Activated T-cell treated with anti-CD3 and anti-CD28 coated beads for 4 hours (primary cell): ENCODE data around the gene ANKK1.

ENCODE experiments used
- DNase-seq: peaks from one replicate; pipeline ENCODE4 v3.0.0-alpha.2; 2020

ANKK1 gene, protein sequence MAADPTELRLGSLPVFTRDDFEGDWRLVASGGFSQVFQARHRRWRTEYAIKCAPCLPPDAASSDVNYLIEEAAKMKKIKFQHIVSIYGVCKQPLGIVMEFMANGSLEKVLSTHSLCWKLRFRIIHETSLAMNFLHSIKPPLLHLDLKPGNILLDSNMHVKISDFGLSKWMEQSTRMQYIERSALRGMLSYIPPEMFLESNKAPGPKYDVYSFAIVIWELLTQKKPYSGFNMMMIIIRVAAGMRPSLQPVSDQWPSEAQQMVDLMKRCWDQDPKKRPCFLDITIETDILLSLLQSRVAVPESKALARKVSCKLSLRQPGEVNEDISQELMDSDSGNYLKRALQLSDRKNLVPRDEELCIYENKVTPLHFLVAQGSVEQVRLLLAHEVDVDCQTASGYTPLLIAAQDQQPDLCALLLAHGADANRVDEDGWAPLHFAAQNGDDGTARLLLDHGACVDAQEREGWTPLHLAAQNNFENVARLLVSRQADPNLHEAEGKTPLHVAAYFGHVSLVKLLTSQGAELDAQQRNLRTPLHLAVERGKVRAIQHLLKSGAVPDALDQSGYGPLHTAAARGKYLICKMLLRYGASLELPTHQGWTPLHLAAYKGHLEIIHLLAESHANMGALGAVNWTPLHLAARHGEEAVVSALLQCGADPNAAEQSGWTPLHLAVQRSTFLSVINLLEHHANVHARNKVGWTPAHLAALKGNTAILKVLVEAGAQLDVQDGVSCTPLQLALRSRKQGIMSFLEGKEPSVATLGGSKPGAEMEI

DNA sequence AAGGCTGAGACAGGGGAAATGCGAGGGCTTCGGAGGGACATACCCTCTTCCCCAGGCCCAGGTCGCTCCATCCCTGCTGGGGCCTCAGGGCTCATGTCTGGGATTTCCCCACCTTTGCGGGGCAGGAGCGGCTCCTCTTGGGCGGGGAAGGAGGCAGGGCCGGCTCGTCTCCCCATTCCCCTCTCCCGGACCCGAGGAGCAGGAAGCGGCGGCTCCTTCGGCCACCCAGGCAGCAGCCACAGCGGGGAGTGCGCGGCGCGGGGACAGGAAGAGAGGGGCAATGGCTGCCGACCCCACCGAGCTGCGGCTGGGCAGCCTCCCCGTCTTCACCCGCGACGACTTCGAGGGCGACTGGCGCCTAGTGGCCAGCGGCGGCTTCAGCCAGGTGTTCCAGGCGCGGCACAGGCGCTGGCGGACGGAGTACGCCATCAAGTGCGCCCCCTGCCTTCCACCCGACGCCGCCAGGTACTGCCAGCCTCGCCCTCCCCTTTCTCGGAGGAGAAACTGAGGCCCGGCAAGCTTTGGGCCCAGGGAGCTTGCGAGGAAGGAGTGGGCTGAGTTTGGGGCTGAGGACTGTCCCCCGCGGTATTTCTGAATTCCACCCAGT, at the start of gene ANKK1:
ANKK1 (plus strand) TSS at position 175 of the 607 bp plus-strand sequence; CDS start at position 281, 106 bp downstream.
- no peak for DNase-seq

GRCh38 chr11:113338730-113339129, 48.8 kb upstream of the ANKK1 start:
- no peak for DNase-seq

DNA sequence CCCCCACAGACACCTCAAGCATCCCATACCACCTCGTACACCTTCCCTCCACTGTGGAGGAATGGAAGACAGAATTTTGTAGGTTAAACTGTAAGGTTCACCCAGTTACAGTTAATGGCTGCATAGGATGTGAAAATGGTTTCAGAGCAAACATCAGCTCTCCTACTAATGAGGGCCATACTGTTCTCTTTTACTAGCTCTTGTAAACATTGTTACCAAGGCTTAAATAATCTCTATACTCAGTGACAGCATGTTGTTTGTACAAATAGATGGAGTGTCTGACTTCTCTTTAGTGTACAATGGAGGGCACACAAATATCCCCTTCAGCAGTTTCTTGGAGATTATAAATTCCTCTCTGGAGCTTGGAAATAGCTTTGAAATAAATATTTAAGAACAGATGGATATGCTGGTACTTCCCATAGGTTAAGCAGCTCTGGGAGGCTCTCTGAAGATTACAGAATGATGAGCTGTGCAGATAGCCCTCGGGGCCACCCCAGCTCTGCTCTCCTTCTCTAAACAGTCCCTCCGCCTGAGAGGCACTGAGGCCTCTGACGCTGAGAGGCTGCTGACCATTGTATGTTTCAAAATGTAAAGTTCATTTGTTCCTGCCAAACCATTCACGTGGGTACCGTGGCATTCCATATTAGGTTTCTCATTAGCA, 47.5 kb upstream of the ANKK1 start:
- DNase-seq = no peak

- DNase-seq = no peak
Observed at GRCh38 chr11:113341388-113342165, 46.0 kb upstream of the ANKK1 start.

GRCh38 chr11:113345978-113346377, 41.6 kb upstream of the ANKK1 start:
- DNase-seq = no peak

DNA sequence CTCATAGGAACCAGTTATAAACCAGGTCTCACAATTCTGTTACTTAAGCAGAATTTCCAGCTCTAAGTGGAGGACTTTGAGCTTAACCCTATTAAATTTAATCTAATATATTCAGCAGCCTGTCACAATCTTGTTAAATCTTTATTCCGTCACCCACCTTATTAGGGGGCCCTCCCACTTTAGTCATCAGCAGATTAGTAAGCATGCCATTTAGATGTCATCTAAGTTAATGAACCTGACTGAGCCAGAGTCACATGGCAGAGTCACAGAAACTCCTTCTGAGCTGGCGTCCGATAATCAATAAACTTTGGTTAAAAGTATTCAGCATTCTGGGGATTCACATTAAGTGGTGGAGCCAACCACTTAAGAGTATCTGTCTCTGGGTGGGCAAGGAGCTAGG, 38.1 kb upstream of the ANKK1 start:
- no peak for DNase-seq

- DNase-seq = no peak
Observed at GRCh38 chr11:113350336-113351067, 37.1 kb upstream of the ANKK1 start.

DNA sequence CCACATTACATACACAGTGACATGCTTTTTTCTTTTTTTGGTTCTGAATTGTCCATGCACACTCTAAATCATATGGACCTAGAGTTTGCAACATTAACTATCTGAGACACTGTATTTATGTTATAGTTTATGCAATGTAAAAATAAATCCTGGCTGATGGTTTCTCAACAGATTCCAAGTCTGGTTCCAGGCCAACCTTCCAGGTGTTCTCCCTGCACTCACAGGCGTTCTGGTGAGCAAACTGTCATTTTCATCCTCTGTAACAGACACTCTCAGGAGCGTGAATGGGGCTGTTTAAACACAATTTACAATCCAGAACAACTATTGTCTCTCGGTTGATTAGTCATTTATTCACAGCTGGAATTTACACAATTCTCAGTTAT, 36.5 kb upstream of the ANKK1 start:
- DNase-seq = no peak

GRCh38 chr11:113351480-113351879, 36.1 kb upstream of the ANKK1 start:
- no peak for DNase-seq

GRCh38 chr11:113356203-113356602, 31.4 kb upstream of the ANKK1 start:
- no peak for DNase-seq

GRCh38 chr11:113363406-113363805, 24.2 kb upstream of the ANKK1 start:
- no peak for DNase-seq

DNA sequence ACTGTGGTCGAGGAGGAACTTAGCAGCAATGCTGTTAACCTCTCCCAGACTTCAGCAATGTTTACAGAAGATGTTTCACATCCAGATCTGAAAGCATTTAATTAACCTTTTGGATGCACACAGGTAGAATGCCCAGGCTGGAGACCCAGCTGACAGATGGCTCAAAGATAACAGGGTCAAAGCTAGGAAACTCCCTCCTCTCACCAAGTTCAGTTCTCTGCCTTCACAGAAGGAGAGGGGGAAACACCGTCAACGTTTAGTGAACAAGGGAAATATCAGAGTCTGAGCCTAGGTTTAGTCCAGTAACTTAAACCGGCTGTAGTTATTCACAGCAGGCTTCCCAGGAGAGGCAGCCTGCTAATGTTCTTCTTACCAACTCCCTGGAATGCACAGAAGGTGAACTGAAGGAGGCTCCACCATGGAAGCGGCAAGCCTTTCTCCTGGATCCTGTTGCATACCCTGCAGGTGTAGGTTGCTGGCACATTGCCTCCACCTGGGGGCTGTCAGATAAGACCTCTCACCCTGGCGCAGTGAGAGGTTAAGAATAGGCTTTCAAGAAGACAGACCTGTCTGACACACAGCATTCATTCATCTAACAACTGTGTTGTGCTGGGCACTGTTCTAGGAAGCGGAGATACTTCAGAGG, 23.5 kb upstream of the ANKK1 start:
- no peak for DNase-seq

DNA sequence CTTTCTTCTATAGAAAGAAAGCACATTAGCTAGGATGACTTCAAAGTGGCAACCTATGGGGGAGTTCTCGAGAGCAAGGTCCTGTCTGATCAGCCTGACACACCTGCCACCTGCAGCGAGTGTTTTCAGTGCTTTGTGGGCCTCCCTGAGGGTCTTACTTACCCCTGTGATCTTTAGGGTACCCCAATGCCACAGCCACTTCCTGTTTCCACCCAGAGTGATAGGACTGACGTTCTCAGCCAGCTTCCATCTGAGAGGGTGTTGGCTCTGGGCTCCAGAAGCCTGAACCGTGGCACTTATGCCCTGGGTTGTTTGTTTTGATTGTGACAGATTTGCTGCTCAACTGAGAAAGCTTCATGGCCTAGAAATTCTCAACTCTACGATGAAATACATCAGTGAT, 21.7 kb upstream of the ANKK1 start:
- no peak for DNase-seq

DNA sequence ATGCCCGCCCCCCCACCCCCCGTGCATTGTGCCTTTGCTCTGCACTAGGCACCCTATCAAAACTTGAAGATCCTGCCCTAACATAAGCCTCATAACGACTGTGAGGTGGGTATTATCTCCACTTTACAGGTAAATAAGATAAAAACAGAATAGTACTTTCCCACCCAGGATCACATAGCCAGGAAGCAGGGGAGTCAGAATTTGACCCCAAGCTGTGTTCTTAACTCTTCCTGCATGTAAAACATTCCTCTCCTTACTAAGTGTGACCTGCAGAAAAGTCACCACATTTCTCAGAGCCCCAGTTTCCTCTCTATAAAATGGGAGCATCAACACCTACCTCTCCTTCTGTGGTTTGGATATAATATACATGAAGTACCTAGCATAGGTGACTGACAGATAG, 18.2 kb upstream of the ANKK1 start:
- no peak for DNase-seq

- no peak for DNase-seq
Observed at GRCh38 chr11:113370634-113371033, 16.9 kb upstream of the ANKK1 start.

GRCh38 chr11:113372309-113372708, 15.3 kb upstream of the ANKK1 start:
- DNase-seq = no peak

DNA sequence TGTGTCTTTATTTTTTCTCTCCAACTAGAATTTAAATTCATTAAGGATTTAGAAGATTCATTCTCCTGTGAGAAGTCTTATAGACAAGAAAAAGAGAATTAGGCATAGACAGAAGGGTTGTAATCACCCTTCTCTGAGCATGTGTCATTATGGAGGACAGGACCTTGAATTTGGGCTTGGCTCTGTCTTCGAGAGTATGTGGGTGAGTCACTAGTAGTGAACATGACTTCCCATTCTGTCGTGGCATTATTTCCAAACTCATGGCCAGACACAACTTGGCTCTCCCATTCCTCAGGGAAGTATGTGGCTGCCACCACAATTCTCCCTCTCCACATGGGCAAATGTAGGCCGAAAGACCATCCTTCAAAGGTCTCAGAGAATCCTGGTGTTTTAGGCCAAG, 14.3 kb upstream of the ANKK1 start:
- DNase-seq = no peak

DNA sequence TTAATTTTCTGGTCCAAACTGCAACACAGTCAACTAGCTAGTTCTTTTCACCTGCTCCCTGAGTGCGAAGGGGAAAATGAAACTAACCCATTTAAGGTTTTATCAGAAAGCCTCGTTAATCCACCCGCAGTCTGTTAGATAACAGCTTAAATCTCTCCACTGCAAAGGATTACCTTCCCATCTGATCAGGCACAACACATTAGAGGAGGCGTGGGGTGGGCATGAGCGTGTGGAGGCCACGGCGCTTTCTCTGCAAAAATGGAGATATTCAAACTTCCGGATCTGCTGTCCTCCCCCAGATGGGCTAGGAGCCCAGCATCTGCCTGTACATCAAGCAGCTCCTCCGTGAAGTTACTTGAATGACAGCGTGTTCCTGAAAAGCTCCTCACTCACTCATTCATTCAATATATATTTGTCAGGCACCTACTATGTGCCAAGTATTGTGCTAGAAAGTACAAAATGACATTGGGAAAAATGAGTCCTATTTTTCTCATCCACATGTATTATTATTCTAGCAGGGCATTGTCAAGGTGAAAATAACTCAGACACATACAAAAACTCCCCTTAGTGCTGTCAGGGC, 13.5 kb upstream of the ANKK1 start:
- DNase-seq = no peak

DNA sequence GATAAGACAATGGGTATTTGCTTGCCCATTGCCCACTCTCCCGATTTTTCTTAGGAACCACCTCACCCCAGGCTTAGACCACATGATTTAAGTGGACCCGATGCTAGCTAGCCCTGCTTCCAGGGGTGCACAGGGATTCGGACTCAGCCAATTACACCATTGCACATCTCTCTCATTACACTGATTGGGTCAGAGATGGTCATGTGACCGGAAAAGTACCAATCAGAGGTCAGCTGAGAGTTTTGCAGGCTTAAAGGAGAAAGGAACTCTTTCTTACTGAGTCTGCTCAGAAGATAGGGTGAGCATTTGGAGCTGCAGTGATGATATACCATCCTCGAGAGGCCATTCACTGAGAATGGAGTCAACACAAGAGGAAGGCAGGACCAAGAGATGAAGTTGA, 12.2 kb upstream of the ANKK1 start:
- no peak for DNase-seq

DNA sequence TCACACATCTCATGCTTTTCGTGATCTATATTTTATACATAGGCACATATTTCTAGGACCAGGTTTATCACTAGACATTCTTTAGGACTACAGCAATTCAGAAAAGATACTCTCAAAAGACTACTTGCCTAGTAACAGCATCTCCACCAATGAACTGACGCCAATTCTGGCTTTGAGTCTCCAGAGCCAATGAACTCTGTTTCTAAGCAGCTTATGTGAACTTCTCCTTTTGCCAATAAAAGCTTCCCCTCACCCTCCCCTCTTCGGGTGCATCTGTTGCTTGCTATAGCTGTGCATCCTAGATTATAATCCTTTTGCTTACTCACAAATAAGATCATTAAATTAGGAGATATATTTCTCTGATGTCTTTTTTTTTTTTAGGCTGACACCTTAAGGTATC, 11.4 kb upstream of the ANKK1 start:
- no peak for DNase-seq
